ENCODE data around the gene PLA2G4D.

- TF ChIP-seq CTCF (IDR thresholded peaks at IDR 0.05; ENCODE audit: low read length) (no peak), EZH2 (optimal IDR thresholded peaks at IDR 0.05; ENCODE audit: low read depth, low read length) (no peak)
Observed at GRCh38 chr15:42141246-42141645, 46.9 kb upstream of the PLA2G4D start.
